DOHH2 (cell line): ENCODE measurements around the gene CDH16.
"Not testable (repeated sequence)": the region's sequence is repeated elsewhere in the genome, so short reads cannot be mapped to it uniquely, and the experiment has no call there.

Experiments used
- H3F3A ChIP-seq: fragments of 200-600 bp; sonication (generic), shearing (Covaris generic); 2 replicates; pipeline ENCODE4 v1.6.0; 2016; ENCODE audit warnings: antibody characterized with exemption, mild to moderate bottlenecking; ENCODE audit not compliant: control insufficient read depth, insufficient read depth
- H3K27ac ChIP-seq: fragments of 200-600 bp; sonication (generic); 2 replicates; pipeline ENCODE4 v1.5.1; 2014; ENCODE audit warnings: low read depth, mild to moderate bottlenecking, low read length, moderate library complexity
- H3K27me3 ChIP-seq: fragments of 200-600 bp; sonication (generic); 2 replicates; pipeline ENCODE4 v1.6.1; 2014; ENCODE audit warnings: mild to moderate bottlenecking, low read length, mixed read lengths; ENCODE audit not compliant: control insufficient read depth
- H3K36me3 ChIP-seq: fragments of 200-600 bp; sonication (generic); 2 replicates; pipeline ENCODE4 v1.6.1; 2014; ENCODE audit warnings: mild to moderate bottlenecking, low read length, moderate library complexity, mixed read lengths; ENCODE audit not compliant: control insufficient read depth
- H3K4me1 ChIP-seq: fragments of 200-600 bp; sonication (generic); 2 replicates; pipeline ENCODE4 v1.6.1; 2014; ENCODE audit warnings: mild to moderate bottlenecking, low read length, mixed read lengths; ENCODE audit not compliant: control insufficient read depth
- H3K4me2 ChIP-seq: fragments of 200-600 bp; sonication (generic); 2 replicates; pipeline ENCODE4 v1.6.0; 2014; ENCODE audit warnings: mild to moderate bottlenecking, low read length, moderate library complexity
- H3K4me3 ChIP-seq: fragments of 200-600 bp; sonication (generic); 2 replicates; pipeline ENCODE4 v1.5.1; 2014; ENCODE audit warnings: mild to moderate bottlenecking, low read length, mixed read lengths
- H3K79me2 ChIP-seq: fragments of 200-600 bp; sonication (generic); 2 replicates; pipeline ENCODE4 v1.6.1; 2014; ENCODE audit warnings: mild to moderate bottlenecking, low read length, mixed read lengths; ENCODE audit not compliant: control insufficient read depth
- H3K9me2 ChIP-seq: fragments of 200-600 bp; sonication (generic); replicated peaks from 2 replicates; pipeline ENCODE4 v1.6.1; 2014; ENCODE audit warnings: mild to moderate bottlenecking, low read length, mixed read lengths; ENCODE audit not compliant: control insufficient read depth
- H3K9me3 ChIP-seq: fragments of 200-600 bp; sonication (generic); 2 replicates; pipeline ENCODE4 v1.6.1; 2014; ENCODE audit warnings: antibody characterized with exemption, low read length, mixed read lengths; ENCODE audit not compliant: control insufficient read depth, insufficient read depth
- H4K20me1 ChIP-seq: fragments of 200-600 bp; sonication (generic); 2 replicates; pipeline ENCODE4 v1.6.0; 2014; ENCODE audit warnings: low read depth, mild to moderate bottlenecking, antibody characterized with exemption, low read length, moderate library complexity; ENCODE audit not compliant: control insufficient read depth, insufficient read depth
- CTCF ChIP-seq: fragments of 200-600 bp; sonication (generic); IDR thresholded peaks from one replicate; pipeline ENCODE4 v1.5.1; 2014; ENCODE audit warnings: antibody characterized with exemption, mild to moderate bottlenecking, low read depth, low read length; ENCODE audit not compliant: poor library complexity, severe bottlenecking
- EZH2phosphoT487 ChIP-seq: fragments of 200-600 bp; sonication (generic); IDR thresholded peaks from 2 replicates; pipeline ENCODE4 v1.6.1; 2017; ENCODE audit warnings: borderline replicate concordance, mild to moderate bottlenecking, antibody characterized with exemption, low read length, moderate library complexity, mixed read lengths

Gene CDH16

DNA sequence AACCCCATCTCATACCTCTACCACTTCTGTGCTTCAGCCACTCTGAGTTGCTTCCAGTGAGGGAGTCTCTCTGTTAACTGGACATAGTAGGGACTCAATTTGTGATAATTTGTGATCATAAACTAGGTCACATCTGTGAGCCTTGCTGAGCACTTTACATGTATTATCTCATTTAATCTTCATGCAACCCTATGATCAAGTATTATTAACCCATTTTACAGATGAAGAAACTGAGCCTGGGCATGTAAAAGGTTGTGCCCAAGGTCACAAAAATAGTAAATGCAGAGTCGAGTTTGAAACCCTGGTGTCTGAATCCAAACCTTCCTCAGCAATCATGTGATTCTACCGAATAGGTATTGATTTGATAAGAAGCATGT, 19.8 kb downstream of the CDH16 start:
- no peaks in the 10 kb centered on the region for H3K79me2 ChIP-seq
- H3K27me3 ChIP-seq = no peaks in the 10 kb centered on the region
- no peaks in the 10 kb centered on the region for H3K9me2 ChIP-seq
- H3K36me3 ChIP-seq = no peaks in the 10 kb centered on the region
- no peaks in the 10 kb centered on the region for H3K4me1 ChIP-seq
- no peaks in the 10 kb centered on the region for H3F3A ChIP-seq
- no peak for TF ChIP-seq EZH2phosphoT487
- no peak for TF ChIP-seq CTCF
- H3K27ac ChIP-seq = no peak overlapping the region
- no peaks in the 10 kb centered on the region for H3K9me3 ChIP-seq
- no peak overlapping the region for H3K4me3 ChIP-seq
- no peak overlapping the region for H3K4me2 ChIP-seq
- no peaks in the 10 kb centered on the region for H4K20me1 ChIP-seq

- no peak overlapping the region for H3K27ac ChIP-seq
- H3K36me3 ChIP-seq = no peaks in the 10 kb centered on the region
- H3K4me3 ChIP-seq = no peak overlapping the region
- 0 out of 2 replicates have a peak, but pooled peaks cover under 1% of the 10 kb centered on the region for H3K4me1 ChIP-seq
- no peaks in the 10 kb centered on the region for H3F3A ChIP-seq
- no peaks in the 10 kb centered on the region for H3K9me2 ChIP-seq
- TF ChIP-seq EZH2phosphoT487 = no peak
- TF ChIP-seq CTCF = no peak
- no peak overlapping the region for H3K4me2 ChIP-seq
- H4K20me1 ChIP-seq = no peaks in the 10 kb centered on the region
- H3K9me3 ChIP-seq = no peaks in the 10 kb centered on the region
- no peaks in the 10 kb centered on the region for H3K79me2 ChIP-seq
- no peaks in the 10 kb centered on the region for H3K27me3 ChIP-seq
Measured at GRCh38 chr16:66898207-66898606, 20.5 kb downstream of the CDH16 start.

- H3K9me3 ChIP-seq, H3K4me2 ChIP-seq, H3K4me3 ChIP-seq, H3K27me3 ChIP-seq, H3K79me2 ChIP-seq, H3F3A ChIP-seq, H3K4me1 ChIP-seq, H3K27ac ChIP-seq, H3K9me2 ChIP-seq, H4K20me1 ChIP-seq, H3K36me3 ChIP-seq: not testable (repeated sequence)
Measured at GRCh38 chr16:66896682-66897081, 22.0 kb downstream of the CDH16 start.

- Histone ChIP-seq H3K4me2 (no peak overlapping the region), H3F3A (0 out of 2 replicates have a peak, but pooled peaks cover 2% of the 10 kb centered on the region), H3K79me2 (no peaks in the 10 kb centered on the region), H3K4me1 (0 out of 2 replicates have a peak, but pooled peaks cover 4% of the 10 kb centered on the region), H3K9me2 (no peaks in the 10 kb centered on the region), H3K36me3 (no peaks in the 10 kb centered on the region), H3K9me3 (no peaks in the 10 kb centered on the region), H3K4me3 (no peak overlapping the region), H3K27ac (no peak overlapping the region), H3K27me3 (no peaks in the 10 kb centered on the region), H4K20me1 (no peaks in the 10 kb centered on the region)
- no peak for TF ChIP-seq CTCF
- TF ChIP-seq EZH2phosphoT487 = no peak
Measured at GRCh38 chr16:66895999-66896398, 22.7 kb downstream of the CDH16 start.
